A673 (cell line): ENCODE measurements around the gene AAGAB. TPM values are rescaled to one million over a fixed set of nuclear protein-coding genes. Genes with fewer than 3 reads are reported as not detected.
A peak's percentile ranks its signal among the peaks of the same experiment; 100 is the strongest.

ENCODE experiments used
- BruUV-seq: library from RNA; stranded (reverse); fragments of 400-500 nt; replicated peaks from 2 replicates; lab custom pipeline; 2021; lab: Mats Ljungman, UMichigan
- CTCF ChIA-PET: fragments of 300-600 bp; sonication (Branson Sonifier 250); formaldehyde crosslinking; loops from one replicate; lab custom pipeline; 2022; ENCODE audit warnings: antibody characterized with exemption; lab: Charles Lee
- POLR2A ChIA-PET: fragments of 300-600 bp; sonication (Branson Sonifier 250); formaldehyde crosslinking; loops from one replicate; lab custom pipeline; 2022; ENCODE audit warnings: antibody characterized with exemption; ENCODE audit not compliant: low non-redundant PET; lab: Charles Lee
- DNase-seq: peaks from one replicate; pipeline ENCODE4 v3.0.0-alpha.2; 2015; ENCODE audit warnings: low spot score
- H3K27ac ChIP-seq: fragments of 200-600 bp; sonication (generic); 2 replicates; pipeline ENCODE4 v1.5.1; 2016; ENCODE audit warnings: mixed run types, low read depth, mild to moderate bottlenecking, mixed read lengths, antibody characterized with exemption, low read length; ENCODE audit not compliant: poor library complexity, severe bottlenecking
- H3K27me3 ChIP-seq: fragments of 200-600 bp; sonication (generic); replicated peaks from 2 replicates; pipeline ENCODE4 v1.6.1; 2017; ENCODE audit warnings: mixed run types, low read depth, mild to moderate bottlenecking, mixed read lengths, antibody characterized with exemption, low read length; ENCODE audit not compliant: insufficient read depth, poor library complexity
- H3K36me3 ChIP-seq: fragments of 200-600 bp; sonication (generic); 2 replicates; pipeline ENCODE4 v1.6.1; 2016; ENCODE audit warnings: mixed run types, mild to moderate bottlenecking, mixed read lengths, antibody characterized with exemption, low read length; ENCODE audit not compliant: insufficient read depth, poor library complexity, severe bottlenecking
- H3K4me1 ChIP-seq: fragments of 200-600 bp; sonication (generic); 2 replicates; pipeline ENCODE4 v1.6.1; 2017; ENCODE audit warnings: mixed run types, mild to moderate bottlenecking, mixed read lengths, antibody characterized with exemption, low read length; ENCODE audit not compliant: insufficient read depth, poor library complexity, severe bottlenecking
- H3K4me3 ChIP-seq: fragments of 200-600 bp; sonication (generic); 2 replicates; pipeline ENCODE4 v1.5.1; 2016; ENCODE audit warnings: low read depth, mixed run types, mild to moderate bottlenecking, mixed read lengths, low read length; ENCODE audit not compliant: poor library complexity, severe bottlenecking
- H3K9me3 ChIP-seq: fragments of 200-600 bp; sonication (generic); 2 replicates; pipeline ENCODE4 v1.6.1; 2016; ENCODE audit warnings: mixed run types, low read depth, mild to moderate bottlenecking, mixed read lengths, antibody characterized with exemption, low read length; ENCODE audit not compliant: poor library complexity, severe bottlenecking
- CTCF ChIP-seq: fragments of 300-800, 200-600 bp; sonication (generic); conservative IDR thresholded peaks from 2 replicates; pipeline ENCODE4 v1.5.1; 2017; ENCODE audit warnings: low read depth, mild to moderate bottlenecking, antibody characterized with exemption, low read length, moderate library complexity, mixed read lengths
- EZH2 ChIP-seq: fragments of 200-600 bp; sonication (generic); IDR thresholded peaks from 2 replicates; pipeline ENCODE4 v1.6.1; 2017; ENCODE audit warnings: borderline replicate concordance, low read depth, mild to moderate bottlenecking, mixed read lengths, antibody characterized with exemption, low read length; ENCODE audit not compliant: poor library complexity, severe bottlenecking
- intact Hi-C: fragments of 100-400 bp; cut with micrococcal nuclease; formaldehyde crosslinking; loops from one replicate; pipeline ENCODE4 v1.10.0; 2022; ENCODE audit not compliant: unreplicated experiment
- total RNA-seq: library from RNA; stranded (reverse); gene quantifications from 2 replicates; pipeline ENCODE4 v1.2.3, GENCODE V29; 2021

The AAGAB gene
- total RNA-seq, 1 experiment from 2014 or later: 54.8 TPM

- ChIA-PET POLR2A (no interaction called here), CTCF (no interaction called here)
- H3K9me3 ChIP-seq: no peaks in the 10 kb centered on the region
- intact Hi-C loops: loop anchor here (10.0 kb wide), 1 partner anchor 224 kb away; no protein-coding TSS in a partner anchor
- BruUV-seq: no TSS peak
- H3K4me1 ChIP-seq: peaks cover 22% of the 10 kb centered on the region
- DNase-seq: peak; percentile 85
- peak overlapping the region; percentile 69 for H3K27ac ChIP-seq
- no peaks in the 10 kb centered on the region for H3K27me3 ChIP-seq
- no peak for TF ChIP-seq EZH2
- TF ChIP-seq CTCF: no peak
- peaks cover 30% of the 10 kb centered on the region for H3K36me3 ChIP-seq
- no peak overlapping the region for H3K4me3 ChIP-seq
Observed at GRCh38 chr15:67188551-67189218, 65.8 kb downstream of the AAGAB start.

GRCh38 chr15:67187351-67187854 lies 67.1 kb downstream of the AAGAB start:
- intact Hi-C loops: loop anchor here (10.0 kb wide), 1 partner anchor 223 kb away; no protein-coding TSS in a partner anchor
- H3K27ac ChIP-seq: no peak overlapping the region
- H3K9me3 ChIP-seq: no peaks in the 10 kb centered on the region
- H3K36me3 ChIP-seq: peaks cover 29% of the 10 kb centered on the region
- H3K4me3 ChIP-seq: no peak overlapping the region
- DNase-seq: no peak
- H3K27me3 ChIP-seq: no peaks in the 10 kb centered on the region
- POLR2A ChIA-PET: no interaction called here
- TF ChIP-seq EZH2 (no peak), CTCF (no peak)
- H3K4me1 ChIP-seq: peaks cover 28% of the 10 kb centered on the region
- no TSS peak for BruUV-seq
- CTCF ChIA-PET: no interaction called here

GRCh38 chr15:67186688-67187087 lies 67.8 kb downstream of the AAGAB start:
- no TSS peak for BruUV-seq
- Histone ChIP-seq H3K27ac (no peak overlapping the region), H3K9me3 (no peaks in the 10 kb centered on the region), H3K4me3 (no peak overlapping the region), H3K36me3 (peaks cover 26% of the 10 kb centered on the region), H3K4me1 (peaks cover 28% of the 10 kb centered on the region), H3K27me3 (no peaks in the 10 kb centered on the region)
- CTCF ChIA-PET: no interaction called here
- POLR2A ChIA-PET: no interaction called here
- DNase-seq: no peak
- intact Hi-C loops: loop anchor here (10.0 kb wide), 1 partner anchor 222 kb away; no protein-coding TSS in a partner anchor
- TF ChIP-seq EZH2 (no peak), CTCF (no peak)
